GM19397 (cell line): Measurements from ENCODE around the gene PFKP.

Experiments used
- ATAC-seq: cut with Tn5 transposase; IDR thresholded peaks from one replicate; pipeline ENCODE4 v1.9.1; 2021; ENCODE audit warnings: mild to moderate bottlenecking, moderate library complexity; ENCODE audit not compliant: unreplicated experiment

Gene PFKP

GRCh38 chr10:3111621-3112163 is 44.3 kb downstream of the PFKP start:
- ATAC-seq = no peak

- ATAC-seq = no peak
These were observed 46.0 kb downstream of the PFKP start for GRCh38 chr10:3113343-3113720.

- no peak for ATAC-seq
These were observed 48.3 kb downstream of the PFKP start for GRCh38 chr10:3115685-3116084.

- no peak for ATAC-seq
These were observed 49.3 kb downstream of the PFKP start for GRCh38 chr10:3116508-3117100.

GRCh38 chr10:3117486-3117885 is 50.1 kb downstream of the PFKP start:
- ATAC-seq = no peak

GRCh38 chr10:3118641-3119091 is 51.3 kb downstream of the PFKP start:
- ATAC-seq = no peak

GRCh38 chr10:3119796-3120459 is 52.6 kb downstream of the PFKP start:
- ATAC-seq = no peak

GRCh38 chr10:3122034-3122433 is 54.7 kb downstream of the PFKP start:
- no peak for ATAC-seq

- no peak for ATAC-seq
These were observed 55.3 kb downstream of the PFKP start for GRCh38 chr10:3122486-3123205.

- no peak for ATAC-seq
These were observed 56.4 kb downstream of the PFKP start for GRCh38 chr10:3123571-3124411.

GRCh38 chr10:3124412-3125175 is 57.2 kb downstream of the PFKP start:
- ATAC-seq = no peak

- no peak for ATAC-seq
These were observed 58.3 kb downstream of the PFKP start for GRCh38 chr10:3125527-3126170.

GRCh38 chr10:3126249-3126648 is 58.9 kb downstream of the PFKP start:
- ATAC-seq = no peak

GRCh38 chr10:3126741-3127346 is 59.5 kb downstream of the PFKP start:
- ATAC-seq = no peak

- ATAC-seq = no peak
These were observed 60.6 kb downstream of the PFKP start for GRCh38 chr10:3127921-3128320.

- ATAC-seq = no peak
These were observed 61.2 kb downstream of the PFKP start for GRCh38 chr10:3128379-3129130.

GRCh38 chr10:3129581-3130340 is 62.4 kb downstream of the PFKP start:
- no peak for ATAC-seq

GRCh38 chr10:3131098-3131497 is 63.8 kb downstream of the PFKP start:
- ATAC-seq = no peak
